Adrenal gland (tissue), 5 donors: Measurements from ENCODE around the gene AXL.

Experiments
- CTCF ChIP-seq, 6 experiments: fragments of 450-650 bp in 4 of 6; fragments of 200-600 bp in 2 of 6; sonication (generic) in 1 of 6; IDR thresholded peaks; 1 replicate in 5 of 6; 2 replicates in 1 of 6; pipeline versions ENCODE4 v1.5.1 to v1.8.0; 2016 to 2021; ENCODE audit warnings: antibody characterized with exemption in 6 of 6, mild to moderate bottlenecking in 2 of 6, moderate library complexity in 1 of 6
- POLR2A ChIP-seq, 2 donors: fragments of 450-650 bp; IDR thresholded peaks; one replicate each; pipeline ENCODE4 v1.6.1; 2017; ENCODE audit warnings: antibody characterized with exemption in 2 of 2, mild to moderate bottlenecking in 2 of 2, moderate library complexity in 1 of 2
- donor health status: DM: no; HTN: no; CAD: no.

DNA sequence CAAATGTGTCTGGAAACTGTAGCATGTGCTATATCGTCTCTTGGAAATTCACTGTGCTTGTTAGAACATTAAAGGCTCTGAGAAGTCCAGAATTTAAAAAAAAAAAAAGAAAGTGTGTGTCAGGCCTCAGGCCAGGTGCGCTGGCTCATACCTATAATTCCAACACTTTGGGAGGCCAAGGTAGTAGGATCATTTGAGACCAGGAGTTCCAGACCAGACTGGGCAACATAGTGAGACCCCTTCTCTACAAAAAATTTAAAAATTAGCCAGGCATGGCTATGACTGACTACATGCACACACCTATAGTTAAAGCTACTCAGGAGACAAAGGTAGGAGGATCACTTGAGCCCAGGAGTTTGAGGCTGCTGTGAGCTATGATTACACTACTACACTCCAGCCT, 50.0 kb downstream of the AXL start:
- TF ChIP-seq CTCF (IDR thresholded peaks at IDR 0.05): no peak
- no peak for TF ChIP-seq POLR2A (IDR thresholded peaks at IDR 0.05)
